CD4-positive, alpha-beta T cell (primary cell): Measurements from ENCODE around the gene BMPR1A. TPM values are rescaled to one million over a fixed set of nuclear protein-coding genes. Genes with fewer than 3 reads are reported as not detected.
"Not testable (repeated sequence)": the region's sequence is repeated elsewhere in the genome, so short reads cannot be mapped to it uniquely, and the experiment has no call there.

Source experiments
- ATAC-seq: fragments of 200-7000 bp; cut with Tn5 transposase; one replicate; pipeline ENCODE4 v1.10.0; 2022; ENCODE audit warnings: mild to moderate bottlenecking; ENCODE audit not compliant: poor library complexity
- CTCF ChIA-PET: fragments of 350-600 bp; sonication (Branson Sonifier 250); formaldehyde crosslinking; loops from one replicate; lab custom pipeline; 2021; ENCODE audit warnings: antibody characterized with exemption, inconsistent platforms; lab: Charles Lee
- POLR2A ChIA-PET: fragments of 350-600 bp; sonication (Branson Sonifier 250); formaldehyde crosslinking; loops from one replicate; lab custom pipeline; 2021; ENCODE audit warnings: antibody characterized with exemption, inconsistent platforms; lab: Charles Lee
- DNase-seq, 14 experiments: peaks; one replicate each; pipeline ENCODE4 v3.0.0-alpha.2; 2013 to 2020; ENCODE audit warnings: mixed read lengths in 2 of 14
- H3K27ac ChIP-seq, 2 donors: one replicate each; pipeline versions ENCODE4 v1.5.1 to v1.7.0; 2013; ENCODE audit warnings: low read length in 2 of 2, low read depth in 1 of 2, mild to moderate bottlenecking in 1 of 2
- H3K27me3 ChIP-seq, 2 experiments: 1 replicate in 1 of 2; 2 replicates in 1 of 2; pipeline versions ENCODE4 v1.6.1 to v1.7.0; 2013; ENCODE audit warnings: low read length in 2 of 2, control low read depth in 1 of 2, mild to moderate bottlenecking in 1 of 2, moderate library complexity in 1 of 2; ENCODE audit not compliant: insufficient read depth in 2 of 2, control insufficient read depth in 1 of 2
- H3K36me3 ChIP-seq: one replicate; pipeline ENCODE4 v1.6.1; 2013; ENCODE audit warnings: low read length, control low read depth; ENCODE audit not compliant: insufficient read depth
- H3K4me1 ChIP-seq: one replicate; pipeline ENCODE4 v1.6.1; 2013; ENCODE audit warnings: low read length, control low read depth; ENCODE audit not compliant: insufficient read depth
- H3K4me3 ChIP-seq: one replicate; pipeline ENCODE4 v1.5.1; 2013; ENCODE audit warnings: mild to moderate bottlenecking, low read length, moderate library complexity
- H3K9me3 ChIP-seq, 2 experiments: 1 replicate in 1 of 2; 2 replicates in 1 of 2; pipeline versions ENCODE4 v1.6.1 to v1.7.0; 2013; ENCODE audit warnings: low read length in 2 of 2, mild to moderate bottlenecking in 2 of 2, control low read depth in 1 of 2, moderate library complexity in 1 of 2; ENCODE audit not compliant: control insufficient read depth in 1 of 2, insufficient read depth in 1 of 2
- H3K27ac Mint-ChIP-seq: one replicate; pipeline ENCODE4 v1.8.0; 2020; ENCODE audit warnings: mixed read lengths
- H3K27me3 Mint-ChIP-seq: one replicate; pipeline ENCODE4 v1.8.0; 2021; ENCODE audit warnings: mixed read lengths
- H3K36me3 Mint-ChIP-seq: one replicate; pipeline ENCODE4 v1.8.0; 2021; ENCODE audit warnings: low read depth, mixed read lengths
- H3K4me1 Mint-ChIP-seq: one replicate; pipeline ENCODE4 v1.8.0; 2021; ENCODE audit warnings: low read depth, mixed read lengths
- H3K4me3 Mint-ChIP-seq: one replicate; pipeline ENCODE4 v1.8.0; 2020; ENCODE audit warnings: mild to moderate bottlenecking, mixed read lengths
- H3K9me3 Mint-ChIP-seq: one replicate; pipeline ENCODE4 v1.8.0; 2020; ENCODE audit warnings: mixed read lengths
- intact Hi-C, 2 experiments: fragments of 100-400 bp; cut with DNase I in 1 of 2; cut with micrococcal nuclease in 1 of 2; formaldehyde crosslinking; loops; one replicate each; pipeline versions ENCODE4 v1.15.1 to v1.9.0; 2023 to 2025; cut with DNase I, micrococcal nuclease
- total RNA-seq, 174 experiments: library from RNA in 2 of 174; stranded (reverse) in 2 of 174; gene quantifications; one replicate each; pipeline ENCODE4 v1.2.3 and lab custom pipeline; 2021 to 2026
- TF ChIP-seq, protein P1 (sequence below): fragments of 200-600 bp; IDR thresholded peaks from one replicate; pipeline ENCODE4 v1.8.0; 2022; ENCODE audit warnings: antibody characterized with exemption, mild to moderate bottlenecking

The BMPR1A gene
- total RNA-seq, 2 experiments from 2014 or later = 1.9 to 2.6 TPM

DNA sequence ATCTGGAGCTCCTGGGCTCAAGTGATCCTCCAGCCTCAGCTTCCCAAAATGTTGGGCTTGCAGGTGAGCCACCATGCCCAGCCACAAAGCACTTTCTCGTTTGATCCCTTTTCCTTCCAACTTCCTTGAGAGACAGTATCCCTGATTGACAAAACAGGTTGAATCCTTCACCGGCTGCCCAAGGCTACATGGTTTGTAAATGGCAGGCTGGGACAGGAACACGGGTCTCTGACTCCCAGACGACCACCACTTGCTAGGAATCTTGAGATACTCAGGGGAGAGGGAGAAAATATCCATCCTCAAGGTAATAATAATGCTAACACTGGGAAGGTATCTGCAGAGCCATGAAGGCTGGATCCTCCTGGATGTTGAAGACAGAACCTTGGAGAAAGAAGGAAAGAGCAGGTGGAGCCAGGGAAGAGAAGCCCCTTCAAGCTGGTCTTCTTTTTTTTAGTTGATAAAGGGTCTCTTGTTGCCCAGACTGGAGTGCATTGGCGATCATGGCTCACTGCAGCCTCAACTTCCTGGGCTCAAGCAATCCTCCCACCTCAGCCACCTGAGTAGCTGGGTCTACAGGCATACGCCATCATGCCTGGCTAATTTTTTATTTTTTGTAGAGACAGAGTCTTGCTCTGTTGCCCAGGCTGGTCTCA lies 181.2 kb downstream of the BMPR1A start:
- no peaks in the 10 kb centered on the region for H3K36me3 Mint-ChIP-seq
- POLR2A ChIA-PET = no interaction called here
- H3K4me3 ChIP-seq = no peak overlapping the region
- CTCF ChIA-PET = interaction anchor here (1.6 to 2.7 kb wide), 2 partner anchors 23 to 29 kb away, joined by 6 to 16 read pairs; no protein-coding TSS in a partner anchor
- no peak overlapping the region for H3K4me3 Mint-ChIP-seq
- H3K27me3 ChIP-seq = no peaks in the 10 kb centered on the region
- H3K27ac Mint-ChIP-seq = no peak overlapping the region
- no peak overlapping the region for H3K27ac ChIP-seq
- H3K27me3 Mint-ChIP-seq = no peaks in the 10 kb centered on the region
- ATAC-seq = no peak
- no peaks in the 10 kb centered on the region for H3K9me3 Mint-ChIP-seq
- H3K4me1 ChIP-seq = peaks cover 5% of the 10 kb centered on the region
- intact Hi-C loops = loop anchor here in 1 of 2 experiments (5.0 kb wide), 1 partner anchor 215 kb away; no protein-coding TSS in a partner anchor
- TF ChIP-seq, protein P1, sequence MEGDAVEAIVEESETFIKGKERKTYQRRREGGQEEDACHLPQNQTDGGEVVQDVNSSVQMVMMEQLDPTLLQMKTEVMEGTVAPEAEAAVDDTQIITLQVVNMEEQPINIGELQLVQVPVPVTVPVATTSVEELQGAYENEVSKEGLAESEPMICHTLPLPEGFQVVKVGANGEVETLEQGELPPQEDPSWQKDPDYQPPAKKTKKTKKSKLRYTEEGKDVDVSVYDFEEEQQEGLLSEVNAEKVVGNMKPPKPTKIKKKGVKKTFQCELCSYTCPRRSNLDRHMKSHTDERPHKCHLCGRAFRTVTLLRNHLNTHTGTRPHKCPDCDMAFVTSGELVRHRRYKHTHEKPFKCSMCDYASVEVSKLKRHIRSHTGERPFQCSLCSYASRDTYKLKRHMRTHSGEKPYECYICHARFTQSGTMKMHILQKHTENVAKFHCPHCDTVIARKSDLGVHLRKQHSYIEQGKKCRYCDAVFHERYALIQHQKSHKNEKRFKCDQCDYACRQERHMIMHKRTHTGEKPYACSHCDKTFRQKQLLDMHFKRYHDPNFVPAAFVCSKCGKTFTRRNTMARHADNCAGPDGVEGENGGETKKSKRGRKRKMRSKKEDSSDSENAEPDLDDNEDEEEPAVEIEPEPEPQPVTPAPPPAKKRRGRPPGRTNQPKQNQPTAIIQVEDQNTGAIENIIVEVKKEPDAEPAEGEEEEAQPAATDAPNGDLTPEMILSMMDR = no peak
- DNase-seq = no peak
- H3K9me3 ChIP-seq = no peaks in the 10 kb centered on the region
- H3K36me3 ChIP-seq = no peaks in the 10 kb centered on the region
- H3K4me1 Mint-ChIP-seq = no peaks in the 10 kb centered on the region

DNA sequence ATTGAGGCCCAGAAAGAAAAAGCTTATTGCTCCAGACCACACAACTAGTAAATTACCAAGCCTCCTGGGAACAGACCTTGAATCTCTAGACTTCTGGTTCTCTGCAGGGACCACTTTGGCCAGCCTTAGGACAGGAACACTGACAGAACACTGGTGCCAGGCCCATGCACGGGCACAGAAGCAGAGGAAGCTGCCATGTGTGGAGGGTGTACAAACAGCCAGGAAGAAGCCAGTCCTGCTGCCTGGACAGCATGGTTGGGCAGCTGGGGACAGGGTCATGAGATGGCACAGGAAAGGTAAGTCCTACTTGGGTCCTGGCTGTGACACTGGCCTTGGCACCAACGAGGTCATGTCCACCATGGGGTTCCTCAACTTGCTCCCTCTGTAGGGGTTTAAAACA lies 181.8 kb downstream of the BMPR1A start:
- no peaks in the 10 kb centered on the region for H3K9me3 ChIP-seq
- Mint-ChIP-seq H3K4me3 (no peak overlapping the region), H3K27me3 (no peaks in the 10 kb centered on the region), H3K27ac (no peak overlapping the region), H3K9me3 (no peaks in the 10 kb centered on the region), H3K4me1 (no peaks in the 10 kb centered on the region), H3K36me3 (no peaks in the 10 kb centered on the region)
- no peaks in the 10 kb centered on the region for H3K27me3 ChIP-seq
- intact Hi-C loops = loop anchor here in 1 of 2 experiments (5.0 kb wide), 1 partner anchor 214 kb away; no protein-coding TSS in a partner anchor
- TF ChIP-seq, protein P1 = no peak
- H3K27ac ChIP-seq = no peak overlapping the region
- ChIA-PET POLR2A (interaction anchor here (2.1 kb wide), 1 partner anchor 30 kb away, joined by 6 read pairs; the partner anchor contains the start of gene ADIRF), CTCF (interaction anchor here (0.7 to 2.7 kb wide), 4 partner anchors 22 to 722 kb away, joined by 3 to 16 read pairs (median 5); no protein-coding TSS in a partner anchor)
- peaks cover 5% of the 10 kb centered on the region for H3K4me1 ChIP-seq
- H3K36me3 ChIP-seq = no peaks in the 10 kb centered on the region
- no peak overlapping the region for H3K4me3 ChIP-seq
- DNase-seq = no peak
- ATAC-seq = no peak

DNA sequence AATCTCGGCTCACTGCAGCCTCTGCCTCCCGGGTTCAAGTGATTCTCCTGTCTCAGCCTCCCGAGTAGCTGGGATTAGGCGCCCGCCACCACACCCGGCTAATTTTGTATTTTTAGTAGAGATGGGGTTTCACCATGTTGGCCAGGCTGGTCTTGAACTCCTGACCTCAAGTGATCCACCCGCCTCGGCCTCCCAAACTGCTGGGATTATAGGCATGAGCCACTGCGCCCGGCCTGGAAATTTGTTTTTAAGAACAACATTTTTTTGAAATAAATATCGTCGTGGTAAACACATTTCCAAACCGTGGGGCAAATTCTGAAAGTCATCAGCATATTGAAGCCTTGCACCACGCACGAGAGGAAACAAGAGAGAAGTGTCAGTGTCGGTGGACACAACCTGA lies 183.7 kb downstream of the BMPR1A start:
- H3K4me1 Mint-ChIP-seq, H3K36me3 ChIP-seq, H3K27me3 Mint-ChIP-seq, H3K27me3 ChIP-seq, H3K36me3 Mint-ChIP-seq, H3K4me3 Mint-ChIP-seq, H3K9me3 ChIP-seq, H3K9me3 Mint-ChIP-seq, H3K27ac Mint-ChIP-seq, H3K27ac ChIP-seq, DNase-seq, ATAC-seq, H3K4me3 ChIP-seq, intact Hi-C loops, H3K4me1 ChIP-seq: not testable (repeated sequence)
- POLR2A ChIA-PET = interaction anchor here (2.1 kb wide), 1 partner anchor 28 kb away, joined by 6 read pairs; the partner anchor contains the start of gene ADIRF
- CTCF ChIA-PET = interaction anchor here (0.6 to 1.5 kb wide), 4 partner anchors 31 to 1103 kb away, joined by 3 to 5 read pairs (median 3); partner anchors contain the start of gene SHLD2
